Hepatocyte (in vitro differentiated cells): ENCODE data around the gene CCL2. TPM values are rescaled to one million over a fixed set of nuclear protein-coding genes. Genes with fewer than 3 reads are reported as not detected.

Experiments used
- DNase-seq: peaks from one replicate; pipeline ENCODE4 v3.0.0-alpha.2; 2016; ENCODE audit warnings: low spot score
- H2AFZ ChIP-seq: fragments of 200-600 bp; sonication (generic); 2 replicates; pipeline ENCODE4 v1.6.0; 2016; ENCODE audit warnings: antibody characterized with exemption, mild to moderate bottlenecking
- H3K27ac ChIP-seq: fragments of 200-600 bp; sonication (generic); 2 replicates; pipeline ENCODE4 v1.5.1; 2016; ENCODE audit warnings: mild to moderate bottlenecking
- H3K27me3 ChIP-seq: fragments of 200-600 bp; sonication (generic); 2 replicates; pipeline ENCODE4 v1.6.1; 2016
- H3K36me3 ChIP-seq: fragments of 200-600 bp; sonication (generic); replicated peaks from 2 replicates; pipeline ENCODE4 v1.5.1; 2016; ENCODE audit warnings: low read depth; ENCODE audit not compliant: insufficient read depth
- H3K4me1 ChIP-seq: fragments of 200-600 bp; sonication (generic); 2 replicates; pipeline ENCODE4 v1.5.1; 2016; ENCODE audit warnings: mild to moderate bottlenecking, moderate library complexity; ENCODE audit not compliant: insufficient read depth
- H3K4me2 ChIP-seq: fragments of 200-600 bp; sonication (generic); 2 replicates; pipeline ENCODE4 v1.6.0; 2016
- H3K4me3 ChIP-seq: fragments of 200-600 bp; sonication (generic); 2 replicates; pipeline ENCODE4 v1.5.1; 2016; ENCODE audit warnings: mild to moderate bottlenecking
- H3K79me2 ChIP-seq: fragments of 200-600 bp; sonication (generic); 2 replicates; pipeline ENCODE4 v1.6.0; 2017; ENCODE audit warnings: mild to moderate bottlenecking
- H3K9me2 ChIP-seq: fragments of 200-600 bp; sonication (generic); replicated peaks from 2 replicates; pipeline ENCODE4 v1.6.0; 2017; ENCODE audit warnings: mild to moderate bottlenecking; ENCODE audit not compliant: insufficient read depth
- H3K9me3 ChIP-seq: fragments of 200-600 bp; sonication (generic); 2 replicates; pipeline ENCODE4 v1.5.1; 2016; ENCODE audit warnings: low read depth, mild to moderate bottlenecking
- H4K20me1 ChIP-seq: fragments of 200-600 bp; sonication (generic); 2 replicates; pipeline ENCODE4 v1.6.0; 2016; ENCODE audit warnings: mild to moderate bottlenecking; ENCODE audit not compliant: insufficient read depth, poor library complexity, severe bottlenecking
- CTCF ChIP-seq: fragments of 200-600 bp; sonication (generic); IDR thresholded peaks from 2 replicates; pipeline ENCODE4 v1.5.1; 2016; ENCODE audit warnings: antibody characterized with exemption, mild to moderate bottlenecking; ENCODE audit not compliant: poor library complexity
- EZH2 ChIP-seq: fragments of 200-600 bp; sonication (generic); IDR thresholded peaks from 2 replicates; pipeline ENCODE4 v1.6.1; 2016; ENCODE audit warnings: antibody characterized with exemption, mild to moderate bottlenecking, borderline replicate concordance
- EZH2phosphoT487 ChIP-seq: fragments of 200-600 bp; sonication (generic); IDR thresholded peaks from one replicate; pipeline ENCODE4 v1.6.1; 2018; ENCODE audit warnings: antibody characterized with exemption, mild to moderate bottlenecking, low read depth, moderate library complexity; ENCODE audit not compliant: unreplicated experiment, severe bottlenecking
- WGBS: methylation state at CpG from one replicate; pipeline ENCODE4 v1.1.6; 2016; ENCODE audit warnings: low lambda C conversion rate; ENCODE audit errors: missing lambda C conversion rate; 5-methylcytosine and 5-hydroxymethylcytosine counted together
- polyA plus RNA-seq: library from polyadenylated mRNA; unstranded; fragments of >200 nt; fragmentation: Nextera tagmentation; extraction: Ambion mirVana; gene quantifications from 2 replicates; pipeline ENCODE4 v1.2.1, GENCODE V29; 2016
- total RNA-seq: library from RNA; depleted of rRNA; stranded (reverse); fragments of >200 nt; gene quantifications from 2 replicates; pipeline ENCODE4 v1.2.3, GENCODE V29; 2014

The CCL2 gene
- total and polyA plus RNA-seq, 2 experiments from 2014 or later = 27.4 to 54.0 TPM

DNA sequence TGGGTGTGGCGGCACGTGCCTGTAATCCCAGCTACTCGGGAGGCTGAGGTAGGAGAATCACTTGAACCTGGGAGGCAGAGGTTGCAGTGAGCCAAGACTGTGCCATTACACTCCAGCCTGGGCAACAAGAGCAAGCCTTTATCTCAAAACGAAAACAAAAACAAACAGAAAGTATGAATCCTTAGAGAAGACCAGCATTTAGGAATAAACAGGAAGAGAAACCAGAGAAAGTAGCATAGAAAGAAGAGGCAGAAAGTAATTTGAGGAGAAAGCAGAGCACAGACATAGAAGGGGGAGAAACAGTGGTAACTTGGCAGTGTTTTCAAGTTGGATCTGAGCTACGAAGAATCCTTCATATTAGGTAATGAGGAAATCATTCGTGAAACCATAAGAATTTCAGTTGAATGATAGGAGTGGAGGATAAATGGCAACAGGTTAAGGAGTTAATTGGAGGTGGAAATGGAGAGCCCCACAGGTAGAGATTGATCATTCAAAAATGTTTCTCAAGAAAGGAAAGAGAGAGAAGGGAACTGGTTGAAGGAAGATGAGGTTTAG is 9.7 kb upstream of the CCL2 start:
- H3K4me3 ChIP-seq = no peak overlapping the region
- no peak overlapping the region for H3K4me2 ChIP-seq
- no peaks in the 10 kb centered on the region for H3K9me2 ChIP-seq
- no peak overlapping the region for H2AFZ ChIP-seq
- TF ChIP-seq CTCF (no peak), EZH2 (no peak), EZH2phosphoT487 (no peak)
- peaks cover 21% of the 10 kb centered on the region for H3K4me1 ChIP-seq
- DNase-seq = no peak
- no peaks in the 10 kb centered on the region for H3K9me3 ChIP-seq
- no peaks in the 10 kb centered on the region for H3K36me3 ChIP-seq
- WGBS = 81% methylated on average over 6 of the region's 6 CpGs
- H3K27ac ChIP-seq = no peak overlapping the region
- H3K79me2 ChIP-seq = no peaks in the 10 kb centered on the region
- no peaks in the 10 kb centered on the region for H4K20me1 ChIP-seq
- no peaks in the 10 kb centered on the region for H3K27me3 ChIP-seq

- H2AFZ ChIP-seq = no peak overlapping the region
- H3K9me2 ChIP-seq = no peaks in the 10 kb centered on the region
- no peak overlapping the region for H3K4me2 ChIP-seq
- peaks cover 21% of the 10 kb centered on the region for H3K4me1 ChIP-seq
- H4K20me1 ChIP-seq = no peaks in the 10 kb centered on the region
- no peak for DNase-seq
- no peaks in the 10 kb centered on the region for H3K79me2 ChIP-seq
- no peak for TF ChIP-seq EZH2
- H3K9me3 ChIP-seq = no peaks in the 10 kb centered on the region
- no peak overlapping the region for H3K27ac ChIP-seq
- H3K36me3 ChIP-seq = no peaks in the 10 kb centered on the region
- WGBS = 94% methylated on average over 1 of the region's 1 CpG
- H3K4me3 ChIP-seq = no peak overlapping the region
- H3K27me3 ChIP-seq = no peaks in the 10 kb centered on the region
These were observed 8.6 kb upstream of the CCL2 start for GRCh38 chr17:34246446-34246845.

GRCh38 chr17:34246881-34247280 is 8.2 kb upstream of the CCL2 start:
- Histone ChIP-seq H3K4me1 (peaks cover 23% of the 10 kb centered on the region), H3K9me3 (no peaks in the 10 kb centered on the region), H3K27me3 (no peaks in the 10 kb centered on the region), H3K4me3 (no peak overlapping the region), H3K9me2 (no peaks in the 10 kb centered on the region), H3K36me3 (no peaks in the 10 kb centered on the region), H3K4me2 (no peak overlapping the region), H4K20me1 (no peaks in the 10 kb centered on the region), H3K79me2 (no peaks in the 10 kb centered on the region), H2AFZ (no peak overlapping the region), H3K27ac (no peak overlapping the region)
- 86% methylated on average over 3 of the region's 3 CpGs for WGBS
- TF ChIP-seq EZH2phosphoT487 (no peak), EZH2 (no peak), CTCF (no peak)
- no peak for DNase-seq

GRCh38 chr17:34248511-34249024 is 6.5 kb upstream of the CCL2 start:
- Histone ChIP-seq H3K9me3 (no peaks in the 10 kb centered on the region), H2AFZ (no peak overlapping the region), H3K36me3 (no peaks in the 10 kb centered on the region), H3K27ac (peak overlapping the region; percentile 29), H3K79me2 (no peaks in the 10 kb centered on the region), H3K27me3 (no peaks in the 10 kb centered on the region), H3K4me1 (peaks cover 40% of the 10 kb centered on the region), H3K4me3 (no peak overlapping the region), H3K4me2 (no peak overlapping the region), H3K9me2 (no peaks in the 10 kb centered on the region), H4K20me1 (no peaks in the 10 kb centered on the region)
- TF ChIP-seq EZH2phosphoT487 (no peak), CTCF (no peak), EZH2 (no peak)
- WGBS = 83% methylated on average over 6 of the region's 6 CpGs
- DNase-seq = no peak
